NCI-H460 (cell line): ENCODE results near the gene ITGB1BP1. TPM values are rescaled to one million over a fixed set of nuclear protein-coding genes. Genes with fewer than 3 reads are reported as not detected.
"Not testable (repeated sequence)": the region's sequence is repeated elsewhere in the genome, so short reads cannot be mapped to it uniquely, and the experiment has no call there.

Experiments
- DNase-seq: peaks from one replicate; pipeline ENCODE4 v3.0.0-alpha.2; 2016; ENCODE audit warnings: low read depth; ENCODE audit errors: extremely low read depth
- total RNA-seq: library from RNA; depleted of rRNA; stranded (reverse); fragments of >200 nt; shearing (Covaris generic); gene quantifications from 2 replicates; pipeline ENCODE4 v1.2.3, GENCODE V29; 2014

Gene ITGB1BP1
- total RNA-seq, 1 experiment from 2014 or later: 46.3 TPM

GRCh38 chr2:9401646-9402371 is 21.5 kb downstream of the ITGB1BP1 start:
- DNase-seq: no peak

GRCh38 chr2:9401059-9401547 is 22.2 kb downstream of the ITGB1BP1 start:
- no peak for DNase-seq

GRCh38 chr2:9400268-9401058 is 22.9 kb downstream of the ITGB1BP1 start:
- no peak for DNase-seq

- DNase-seq: no peak
These were observed 24.2 kb downstream of the ITGB1BP1 start for GRCh38 chr2:9398881-9399780.

- DNase-seq: not testable (repeated sequence)
These were observed 25.1 kb downstream of the ITGB1BP1 start for GRCh38 chr2:9398251-9398650.

- DNase-seq: no peak
These were observed 26.1 kb downstream of the ITGB1BP1 start for GRCh38 chr2:9397201-9397600.

GRCh38 chr2:9394816-9395215 is 28.5 kb downstream of the ITGB1BP1 start:
- no peak for DNase-seq

- no peak for DNase-seq
These were observed 30.2 kb downstream of the ITGB1BP1 start for GRCh38 chr2:9392898-9393765.

GRCh38 chr2:9391961-9392720 is 31.2 kb downstream of the ITGB1BP1 start:
- no peak for DNase-seq

- DNase-seq: no peak
These were observed 32.3 kb downstream of the ITGB1BP1 start for GRCh38 chr2:9390991-9391390.

- no peak for DNase-seq
These were observed 33.0 kb downstream of the ITGB1BP1 start for GRCh38 chr2:9390151-9390850.

- no peak for DNase-seq
These were observed 34.1 kb downstream of the ITGB1BP1 start for GRCh38 chr2:9388950-9389911.

- no peak for DNase-seq
These were observed 35.1 kb downstream of the ITGB1BP1 start for GRCh38 chr2:9388199-9388681.

GRCh38 chr2:9385841-9386240 is 37.5 kb downstream of the ITGB1BP1 start:
- DNase-seq: no peak

- DNase-seq: no peak
These were observed 38.8 kb downstream of the ITGB1BP1 start for GRCh38 chr2:9384521-9384920.

GRCh38 chr2:9382604-9383235 is 40.6 kb downstream of the ITGB1BP1 start:
- DNase-seq: no peak
